HCT116 (cell line): Measurements from ENCODE around the gene DLEC1. TPM values are rescaled to one million over a fixed set of nuclear protein-coding genes. Genes with fewer than 3 reads are reported as not detected.
"Not testable (repeated sequence)": the region's sequence is repeated elsewhere in the genome, so short reads cannot be mapped to it uniquely, and the experiment has no call there.

Experiments used
- ATAC-seq: fragments of 200-7000 bp; cut with Tn5 transposase; 2 replicates; pipeline ENCODE4 v1.9.1; 2020; ENCODE audit warnings: mild to moderate bottlenecking, moderate library complexity
- BruUV-seq: library from RNA; stranded (reverse); fragments of 400-500 nt; replicated peaks from 2 replicates; lab custom pipeline; 2021; lab: Mats Ljungman, UMichigan
- CTCF ChIA-PET: fragments of 300-600 bp; sonication (Branson Sonifier 250); formaldehyde crosslinking; loops from one replicate; lab custom pipeline; 2021; ENCODE audit warnings: antibody characterized with exemption; lab: Charles Lee
- POLR2A ChIA-PET: fragments of 300-600, 350-600 bp; sonication (Branson Sonifier 250); formaldehyde crosslinking; loops from one replicate; lab custom pipeline; 2021; ENCODE audit warnings: antibody characterized with exemption; lab: Charles Lee
- RAD21 ChIA-PET, 2 experiments: fragments of 300-600 bp; sonication (Branson Sonifier 250); formaldehyde crosslinking; loops; one replicate each; lab custom pipeline; 2023; ENCODE audit warnings: low total read pairs in 2 of 2; ENCODE audit not compliant: uncharacterized antibody in 2 of 2, unreplicated experiment in 2 of 2, low non-redundant PET in 1 of 2; lab: Charles Lee
- DNase-seq: peaks from one replicate; pipeline ENCODE4 v3.0.0-alpha.2; 2010; ENCODE audit warnings: low read depth, low spot score
- H2AFZ ChIP-seq: fragments of 200-600 bp; shearing (Covaris generic), sonication (generic); 2 replicates; pipeline ENCODE4 v1.6.1; 2017; ENCODE audit warnings: low read depth, mixed run types, mixed read lengths, antibody characterized with exemption, low read length; ENCODE audit not compliant: poor library complexity, severe bottlenecking
- H3K27ac ChIP-seq: 2 replicates; pipeline ENCODE4 v1.5.1; 2012; ENCODE audit warnings: low read depth, low read length
- H3K27me3 ChIP-seq: fragments of 200-600 bp; sonication (generic); 2 replicates; pipeline ENCODE4 v1.6.1; 2016; ENCODE audit warnings: mixed run types, low read length, mixed read lengths; ENCODE audit not compliant: insufficient read depth
- H3K36me3 ChIP-seq, 2 experiments: fragments of 200-500 bp in 1 of 2; fragments of 200-600 bp in 1 of 2; sonication (Bioruptor generic) in 1 of 2; sonication (generic) in 1 of 2; 2 replicates each; pipeline versions ENCODE4 v1.5.1 to v1.6.1; 2014 to 2016; ENCODE audit warnings: low read length in 2 of 2, inconsistent platforms in 1 of 2, mixed read lengths in 1 of 2, mixed run types in 1 of 2; ENCODE audit not compliant: insufficient read depth in 2 of 2, control insufficient read depth in 1 of 2
- H3K4me1 ChIP-seq, 2 experiments: fragments of 200-600 bp in 1 of 2; sonication (generic) in 1 of 2; 2 replicates each; pipeline versions ENCODE4 v1.5.1 to v1.6.1; 2012 to 2017; ENCODE audit warnings: low read length in 2 of 2, inconsistent platforms in 1 of 2, mild to moderate bottlenecking in 1 of 2, mixed read lengths in 1 of 2, mixed run types in 1 of 2, moderate library complexity in 1 of 2; ENCODE audit not compliant: insufficient read depth in 2 of 2, control insufficient read depth in 1 of 2
- H3K4me2 ChIP-seq: fragments of 200-600 bp; sonication (generic); 2 replicates; pipeline ENCODE4 v1.6.1; 2017; ENCODE audit warnings: mixed run types, low read length, mixed read lengths
- H3K4me3 ChIP-seq, 2 experiments: fragments of 200-600 bp in 1 of 2; sonication (generic) in 1 of 2; replicated peaks in 1 of 2; 2 replicates each; pipeline ENCODE4 v1.5.1; 2011 to 2016; ENCODE audit warnings: low read length in 2 of 2, control low read depth in 1 of 2, low read depth in 1 of 2, mild to moderate bottlenecking in 1 of 2, mixed read lengths in 1 of 2, mixed run types in 1 of 2
- H3K79me2 ChIP-seq: fragments of 200-600 bp; sonication (generic); 2 replicates; pipeline ENCODE4 v1.6.1; 2017; ENCODE audit warnings: mild to moderate bottlenecking, mixed run types, low read length, moderate library complexity, mixed read lengths; ENCODE audit not compliant: insufficient read depth
- H3K9ac ChIP-seq: fragments of 200-600 bp; sonication (generic); 2 replicates; pipeline ENCODE4 v1.6.1; 2016; ENCODE audit warnings: low read length, mixed read lengths
- H3K9me2 ChIP-seq: fragments of 200-600 bp; sonication (generic), shearing (Covaris generic); 2 replicates; pipeline ENCODE4 v1.6.1; 2017; ENCODE audit warnings: mixed run types, mild to moderate bottlenecking, moderate library complexity; ENCODE audit not compliant: insufficient read depth
- H3K9me3 ChIP-seq, 2 experiments: fragments of 200-500 bp in 1 of 2; fragments of 200-600 bp in 1 of 2; sonication (Bioruptor generic) in 1 of 2; sonication (generic) in 1 of 2; 2 replicates each; pipeline ENCODE4 v1.6.1; 2014 to 2017; ENCODE audit warnings: low read length in 2 of 2, mixed read lengths in 2 of 2, inconsistent platforms in 1 of 2, low read depth in 1 of 2, mild to moderate bottlenecking in 1 of 2, mixed run types in 1 of 2, moderate library complexity in 1 of 2; ENCODE audit not compliant: control insufficient read depth in 1 of 2, insufficient read depth in 1 of 2
- H4K20me1 ChIP-seq: fragments of 200-600 bp; sonication (generic), shearing (Covaris generic); 2 replicates; pipeline ENCODE4 v1.6.1; 2017; ENCODE audit warnings: mixed run types, mild to moderate bottlenecking, moderate library complexity; ENCODE audit not compliant: insufficient read depth
- CEBPB ChIP-seq: IDR thresholded peaks from 2 replicates; pipeline ENCODE4 v1.6.1; 2012; ENCODE audit warnings: low read depth
- EGR1 ChIP-seq: IDR thresholded peaks from 2 replicates; pipeline ENCODE4 v1.6.1; 2012; ENCODE audit warnings: low read depth
- ELF1 ChIP-seq: IDR thresholded peaks from 2 replicates; pipeline ENCODE4 v1.6.1; 2012; ENCODE audit warnings: low read depth, borderline replicate concordance
- FOSL1 ChIP-seq: IDR thresholded peaks from 2 replicates; pipeline ENCODE4 v1.6.1; 2012; ENCODE audit warnings: low read depth
- JUND ChIP-seq: IDR thresholded peaks from 2 replicates; pipeline ENCODE4 v1.6.1; 2012
- RAD21 ChIP-seq: IDR thresholded peaks from 2 replicates; pipeline ENCODE4 v1.6.1; 2012; ENCODE audit warnings: low read depth, mild to moderate bottlenecking
- TCF7L2 ChIP-seq: IDR thresholded peaks from 2 replicates; pipeline ENCODE4 v1.7.0; 2011; ENCODE audit warnings: borderline replicate concordance, inconsistent platforms; ENCODE audit not compliant: insufficient read depth, insufficient read length; ENCODE audit errors: extremely low read depth
- YY1 ChIP-seq: IDR thresholded peaks from 2 replicates; pipeline ENCODE4 v1.6.1; 2011; ENCODE audit warnings: low read length, low read depth, moderate library complexity, mild to moderate bottlenecking; ENCODE audit not compliant: insufficient replicate concordance; ENCODE audit errors: extremely low read depth
- intact Hi-C: fragments of 100-400 bp; cut with micrococcal nuclease; formaldehyde crosslinking; loops from 2 replicates; pipeline ENCODE4 v1.10.0; 2022
- total RNA-seq: library from RNA; stranded (reverse); gene quantifications from one replicate; pipeline ENCODE4 v1.2.1, GENCODE V29; 2021; ENCODE audit not compliant: unreplicated experiment
- TF ChIP-seq, protein P1 (sequence below), 3 experiments: fragments of 200-600 bp in 1 of 3; sonication (generic) in 1 of 3; IDR thresholded peaks in 2 of 3; conservative IDR thresholded peaks in 1 of 3; 2 replicates each; pipeline ENCODE4 v1.5.1; 2012 to 2017; ENCODE audit warnings: low read depth in 2 of 3, low read length in 2 of 3, antibody characterized with exemption in 1 of 3, borderline replicate concordance in 1 of 3, control low read depth in 1 of 3, mild to moderate bottlenecking in 1 of 3, mixed read lengths in 1 of 3, mixed run types in 1 of 3, moderate library complexity in 1 of 3; ENCODE audit not compliant: insufficient read depth in 1 of 3
- TF ChIP-seq, protein P2 (sequence below): IDR thresholded peaks from 2 replicates; pipeline ENCODE4 v1.6.1; 2012; ENCODE audit warnings: low read depth

The DLEC1 gene
- total RNA-seq, 1 experiment from 2014 or later, result 0.61 TPM

DNA sequence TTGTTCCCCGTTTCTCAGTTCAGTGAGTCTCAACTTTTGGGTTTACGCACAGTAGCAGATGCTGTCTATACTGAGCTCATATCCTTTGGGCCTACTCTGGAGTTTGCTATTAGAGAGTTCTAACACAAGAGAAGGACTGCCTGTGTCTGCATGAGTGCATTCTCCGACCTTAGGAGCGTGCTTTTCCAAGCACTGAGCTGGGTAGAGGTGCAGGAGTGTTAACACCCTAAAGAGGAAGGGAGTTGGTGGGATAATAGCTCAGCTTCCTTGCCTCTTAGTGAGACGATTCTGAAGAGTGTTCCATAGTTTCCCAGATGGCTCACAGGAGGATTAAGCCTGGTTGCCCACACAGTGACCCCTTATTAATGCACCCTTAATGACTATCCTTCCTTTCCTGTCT lies 119.5 kb downstream of the DLEC1 start:
- no peak overlapping the region for H3K4me2 ChIP-seq
- ChIA-PET POLR2A (interaction anchor here (1.8 kb wide), 1 partner anchor 22 kb away, joined by 5 read pairs; the partner anchor contains the start of gene ACAA1), CTCF (no interaction called here), RAD21 (no interaction called here)
- TF ChIP-seq YY1, result no peak
- no peak for TF ChIP-seq JUND
- TF ChIP-seq, protein P1, sequence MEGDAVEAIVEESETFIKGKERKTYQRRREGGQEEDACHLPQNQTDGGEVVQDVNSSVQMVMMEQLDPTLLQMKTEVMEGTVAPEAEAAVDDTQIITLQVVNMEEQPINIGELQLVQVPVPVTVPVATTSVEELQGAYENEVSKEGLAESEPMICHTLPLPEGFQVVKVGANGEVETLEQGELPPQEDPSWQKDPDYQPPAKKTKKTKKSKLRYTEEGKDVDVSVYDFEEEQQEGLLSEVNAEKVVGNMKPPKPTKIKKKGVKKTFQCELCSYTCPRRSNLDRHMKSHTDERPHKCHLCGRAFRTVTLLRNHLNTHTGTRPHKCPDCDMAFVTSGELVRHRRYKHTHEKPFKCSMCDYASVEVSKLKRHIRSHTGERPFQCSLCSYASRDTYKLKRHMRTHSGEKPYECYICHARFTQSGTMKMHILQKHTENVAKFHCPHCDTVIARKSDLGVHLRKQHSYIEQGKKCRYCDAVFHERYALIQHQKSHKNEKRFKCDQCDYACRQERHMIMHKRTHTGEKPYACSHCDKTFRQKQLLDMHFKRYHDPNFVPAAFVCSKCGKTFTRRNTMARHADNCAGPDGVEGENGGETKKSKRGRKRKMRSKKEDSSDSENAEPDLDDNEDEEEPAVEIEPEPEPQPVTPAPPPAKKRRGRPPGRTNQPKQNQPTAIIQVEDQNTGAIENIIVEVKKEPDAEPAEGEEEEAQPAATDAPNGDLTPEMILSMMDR (IDR thresholded peaks at IDR 0.05 in 2 of 3, conservative IDR thresholded peaks at IDR 0.05 in 1 of 3; ENCODE audit: borderline replicate concordance in 1 of 3, insufficient read depth in 1 of 3, low read depth in 2 of 3, low read length in 2 of 3), result no peak
- TF ChIP-seq ELF1, result no peak
- TF ChIP-seq, protein P2, sequence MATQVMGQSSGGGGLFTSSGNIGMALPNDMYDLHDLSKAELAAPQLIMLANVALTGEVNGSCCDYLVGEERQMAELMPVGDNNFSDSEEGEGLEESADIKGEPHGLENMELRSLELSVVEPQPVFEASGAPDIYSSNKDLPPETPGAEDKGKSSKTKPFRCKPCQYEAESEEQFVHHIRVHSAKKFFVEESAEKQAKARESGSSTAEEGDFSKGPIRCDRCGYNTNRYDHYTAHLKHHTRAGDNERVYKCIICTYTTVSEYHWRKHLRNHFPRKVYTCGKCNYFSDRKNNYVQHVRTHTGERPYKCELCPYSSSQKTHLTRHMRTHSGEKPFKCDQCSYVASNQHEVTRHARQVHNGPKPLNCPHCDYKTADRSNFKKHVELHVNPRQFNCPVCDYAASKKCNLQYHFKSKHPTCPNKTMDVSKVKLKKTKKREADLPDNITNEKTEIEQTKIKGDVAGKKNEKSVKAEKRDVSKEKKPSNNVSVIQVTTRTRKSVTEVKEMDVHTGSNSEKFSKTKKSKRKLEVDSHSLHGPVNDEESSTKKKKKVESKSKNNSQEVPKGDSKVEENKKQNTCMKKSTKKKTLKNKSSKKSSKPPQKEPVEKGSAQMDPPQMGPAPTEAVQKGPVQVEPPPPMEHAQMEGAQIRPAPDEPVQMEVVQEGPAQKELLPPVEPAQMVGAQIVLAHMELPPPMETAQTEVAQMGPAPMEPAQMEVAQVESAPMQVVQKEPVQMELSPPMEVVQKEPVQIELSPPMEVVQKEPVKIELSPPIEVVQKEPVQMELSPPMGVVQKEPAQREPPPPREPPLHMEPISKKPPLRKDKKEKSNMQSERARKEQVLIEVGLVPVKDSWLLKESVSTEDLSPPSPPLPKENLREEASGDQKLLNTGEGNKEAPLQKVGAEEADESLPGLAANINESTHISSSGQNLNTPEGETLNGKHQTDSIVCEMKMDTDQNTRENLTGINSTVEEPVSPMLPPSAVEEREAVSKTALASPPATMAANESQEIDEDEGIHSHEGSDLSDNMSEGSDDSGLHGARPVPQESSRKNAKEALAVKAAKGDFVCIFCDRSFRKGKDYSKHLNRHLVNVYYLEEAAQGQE, result no peak
- TF ChIP-seq CEBPB, result no peak
- TF ChIP-seq FOSL1, result no peak
- TF ChIP-seq TCF7L2, result no peak
- no peak for TF ChIP-seq RAD21
- TF ChIP-seq EGR1, result no peak
- no peak overlapping the region for H2AFZ ChIP-seq
- H4K20me1 ChIP-seq, result no peaks in the 10 kb centered on the region
- intact Hi-C loops, result no loop called here
- H3K4me1 ChIP-seq, result peaks cover 6 to 13% of the 10 kb centered on the region in 2 experiments; a peak in 2 of 4 replicates
- H3K9ac ChIP-seq, result no peak overlapping the region
- no peaks in the 10 kb centered on the region for H3K9me2 ChIP-seq
- H3K27ac ChIP-seq, result no peak overlapping the region
- DNase-seq (no peak), ATAC-seq (no peak)
- no TSS peak for BruUV-seq
- H3K79me2 ChIP-seq, result no peaks in the 10 kb centered on the region
- no peaks in the 10 kb centered on the region for H3K27me3 ChIP-seq
- no peaks in the 10 kb centered on the region for H3K9me3 ChIP-seq
- H3K36me3 ChIP-seq, result no peaks in the 10 kb centered on the region
- H3K4me3 ChIP-seq, result no peak overlapping the region

DNA sequence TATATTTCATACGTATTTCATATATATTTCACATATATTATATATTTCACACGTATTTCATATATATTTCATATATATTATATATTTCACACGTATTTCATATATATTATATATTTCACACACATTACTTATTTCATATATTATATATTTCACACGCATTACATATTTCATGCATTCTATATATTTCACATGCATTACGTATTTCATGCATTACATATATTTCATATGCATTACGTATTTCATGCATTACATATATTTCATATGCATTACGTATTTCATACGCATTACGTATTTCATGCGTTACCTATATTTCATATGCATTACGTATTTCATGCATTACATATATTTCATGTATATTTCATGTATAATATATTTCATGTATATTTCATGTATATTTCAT lies 121.7 kb downstream of the DLEC1 start:
- H3K9ac ChIP-seq, POLR2A ChIA-PET, H3K36me3 ChIP-seq, CTCF ChIA-PET, ATAC-seq, RAD21 ChIA-PET, H2AFZ ChIP-seq, intact Hi-C loops, H3K79me2 ChIP-seq, H3K27me3 ChIP-seq, H3K4me2 ChIP-seq, BruUV-seq, H3K4me3 ChIP-seq, H3K27ac ChIP-seq, H4K20me1 ChIP-seq, H3K9me2 ChIP-seq, H3K9me3 ChIP-seq, DNase-seq: not testable (repeated sequence)
- peaks cover 6 to 15% of the 10 kb centered on the region in 2 experiments; a peak in 3 of 4 replicates for H3K4me1 ChIP-seq
